ENCODE data around the gene AIF1L.
"Not testable (repeated sequence)": the region's sequence is repeated elsewhere in the genome, so short reads cannot be mapped to it uniquely, and the experiment has no call there.

- not testable (repeated sequence) for TF ChIP-seq EP300, CTCF, POLR2AphosphoS5, POLR2A (IDR thresholded peaks at IDR 0.05)
These were observed 3.5 kb downstream of the AIF1L start for GRCh38 chr9:131099845-131100244.
